ENCODE measurements around the gene AIG1.

DNA sequence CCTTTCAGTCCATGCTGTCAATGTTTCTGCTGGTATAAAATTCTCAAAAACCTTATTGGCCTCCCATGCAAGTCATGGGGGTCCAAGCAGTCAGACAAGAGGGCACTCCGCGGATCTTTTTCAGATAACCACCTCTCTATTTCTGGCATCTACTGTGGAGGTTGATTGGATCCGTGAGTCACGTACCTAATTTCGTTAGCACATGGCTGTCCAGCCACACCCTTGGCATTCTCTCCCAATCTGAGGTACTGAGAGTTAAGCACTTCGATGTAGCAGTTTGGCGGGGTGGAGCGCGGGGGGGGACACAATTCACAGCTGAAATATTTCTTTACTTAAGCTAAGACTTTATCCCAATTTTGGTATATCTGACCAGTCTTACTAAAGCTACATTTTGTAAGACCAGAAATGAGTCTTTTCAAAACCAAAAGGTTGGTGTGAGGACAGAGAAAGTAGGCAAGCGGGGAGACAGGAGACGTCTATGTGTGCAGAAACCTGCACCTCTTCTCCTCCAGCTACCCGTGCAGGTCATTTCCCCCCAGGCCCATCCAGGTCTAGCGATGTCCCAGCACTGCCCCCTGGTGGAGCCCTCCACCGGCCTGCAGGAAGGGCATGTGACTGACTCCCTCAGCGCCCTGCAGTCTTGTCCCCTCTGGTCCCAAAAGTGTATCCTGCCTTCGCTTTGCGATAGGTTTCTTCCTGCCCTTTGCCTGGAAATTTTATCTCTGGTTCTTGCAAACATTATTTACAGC is 276.7 kb downstream of the AIG1 start:
- TF ChIP-seq ZNF83 (CRISPR knock-in tag; IDR thresholded peaks at IDR 0.05; ENCODE audit: borderline replicate concordance) (no peak), MED1 (CRISPR knock-in tag; IDR thresholded peaks at IDR 0.05) (no peak), ZNF274 (CRISPR knock-in tag; IDR thresholded peaks at IDR 0.05) (no peak), HNRNPH1 (optimal IDR thresholded peaks at IDR 0.05; ENCODE audit: low read depth, low read length) (no peak), TIGD3 (CRISPR knock-in tag; IDR thresholded peaks at IDR 0.05; ENCODE audit: borderline replicate concordance) (no peak)

Measured in HepG2 (cell line).